Activated CD8-positive, alpha-beta memory T cell treated with anti-CD3 and anti-CD28 coated beads, Interleukin-2, amount 10 ng/mL, durations not matched to agents 7 days and 5 days (primary cell): ENCODE data around the gene APLN. TPM values are rescaled to one million over a fixed set of nuclear protein-coding genes. Genes with fewer than 3 reads are reported as not detected.

ENCODE experiments used
- ATAC-seq: fragments of 150-1000 bp; cut with Tn5 transposase; one replicate; pipeline ENCODE4 v1.10.0; 2021; ENCODE audit warnings: moderate library complexity
- CTCF ChIA-PET: fragments of 350-600 bp; sonication (Branson Sonifier 250); formaldehyde crosslinking; loops from one replicate; lab custom pipeline; 2021; ENCODE audit warnings: antibody characterized with exemption; lab: Charles Lee
- DNase-seq: peaks from one replicate; pipeline ENCODE4 v3.0.0-alpha.2; 2020
- H3K27ac Mint-ChIP-seq: one replicate; pipeline ENCODE4 v1.8.0; 2021; ENCODE audit warnings: mild to moderate bottlenecking, mixed read lengths
- H3K27me3 Mint-ChIP-seq: one replicate; pipeline ENCODE4 v1.8.0; 2021; ENCODE audit warnings: mixed read lengths
- H3K36me3 Mint-ChIP-seq: one replicate; pipeline ENCODE4 v1.8.0; 2021; ENCODE audit warnings: mild to moderate bottlenecking, mixed read lengths
- H3K4me1 Mint-ChIP-seq: one replicate; pipeline ENCODE4 v1.8.0; 2021; ENCODE audit warnings: mixed read lengths
- H3K4me3 Mint-ChIP-seq: one replicate; pipeline ENCODE4 v1.8.0; 2021; ENCODE audit warnings: mild to moderate bottlenecking, moderate library complexity, mixed read lengths
- H3K9me3 Mint-ChIP-seq: one replicate; pipeline ENCODE4 v1.8.0; 2022; ENCODE audit warnings: low read depth, mixed read lengths
- total RNA-seq, 2 experiments: library from RNA; stranded (reverse); gene quantifications; one replicate each; pipeline ENCODE4 v1.2.3, GENCODE V29; 2021

The APLN gene
- total RNA-seq, 2 experiments from 2014 or later, result 0.14 to 0.15 TPM

DNA sequence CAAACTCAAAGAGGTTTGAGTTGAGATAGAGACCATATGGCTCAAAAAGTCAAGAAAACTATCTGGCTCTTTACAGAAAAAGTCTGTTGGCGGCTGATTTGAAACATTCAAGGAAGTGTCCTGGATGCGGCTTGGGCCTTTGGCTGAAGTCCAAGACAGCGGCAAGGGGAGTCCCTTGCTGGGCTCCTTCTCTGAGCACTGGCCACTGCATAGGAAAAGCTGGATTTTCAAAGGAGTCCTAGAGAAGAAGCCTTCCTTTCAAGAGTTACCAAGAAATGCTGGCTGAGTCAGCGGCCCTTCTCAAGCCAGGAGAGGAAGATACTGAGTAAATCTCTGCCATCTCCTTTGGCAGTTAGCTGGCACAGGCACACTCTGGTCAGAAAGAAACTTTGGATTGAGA, 12.1 kb downstream of the APLN start:
- no peak overlapping the region for H3K27ac Mint-ChIP-seq
- CTCF ChIA-PET, result interaction anchor here (1.1 kb wide), 1 partner anchor 37 kb away, joined by 3 read pairs; no protein-coding TSS in a partner anchor
- no peak overlapping the region for H3K4me3 Mint-ChIP-seq
- H3K36me3 Mint-ChIP-seq, result no peaks in the 10 kb centered on the region
- peaks cover 4% of the 10 kb centered on the region for H3K4me1 Mint-ChIP-seq
- ATAC-seq (no peak), DNase-seq (no peak)
- H3K27me3 Mint-ChIP-seq, result no peaks in the 10 kb centered on the region
- H3K9me3 Mint-ChIP-seq, result no peaks in the 10 kb centered on the region

- ATAC-seq, result no peak
- DNase-seq, result no peak
- Mint-ChIP-seq H3K27ac (no peak overlapping the region), H3K4me1 (peaks cover 10% of the 10 kb centered on the region), H3K36me3 (no peaks in the 10 kb centered on the region), H3K9me3 (no peaks in the 10 kb centered on the region), H3K27me3 (no peaks in the 10 kb centered on the region), H3K4me3 (no peak overlapping the region)
- CTCF ChIA-PET, result interaction anchor here (1.0 to 1.9 kb wide), 3 partner anchors 13 to 340 kb away, joined by 3 to 5 read pairs (median 4); partner anchors contain the start of gene APLN
These were observed 12.8 kb downstream of the APLN start for GRCh38 chrX:129641941-129642340.

- Mint-ChIP-seq H3K27me3 (no peaks in the 10 kb centered on the region), H3K9me3 (no peaks in the 10 kb centered on the region), H3K4me1 (peaks cover 10% of the 10 kb centered on the region), H3K27ac (no peak overlapping the region), H3K36me3 (no peaks in the 10 kb centered on the region), H3K4me3 (no peak overlapping the region)
- no peak for ATAC-seq
- no peak for DNase-seq
- CTCF ChIA-PET, result interaction anchor here (1.0 to 1.9 kb wide), 3 partner anchors 13 to 340 kb away, joined by 3 to 5 read pairs (median 4); partner anchors contain the start of gene APLN
These were observed 13.3 kb downstream of the APLN start for GRCh38 chrX:129641469-129641868.

- ATAC-seq (no peak), DNase-seq (no peak)
- no peak overlapping the region for H3K27ac Mint-ChIP-seq
- H3K36me3 Mint-ChIP-seq, result no peaks in the 10 kb centered on the region
- H3K4me3 Mint-ChIP-seq, result no peak overlapping the region
- no peaks in the 10 kb centered on the region for H3K27me3 Mint-ChIP-seq
- H3K9me3 Mint-ChIP-seq, result no peaks in the 10 kb centered on the region
- peaks cover 10% of the 10 kb centered on the region for H3K4me1 Mint-ChIP-seq
- CTCF ChIA-PET, result interaction anchor here (1.3 to 4.0 kb wide), 3 partner anchors 14 to 183 kb away, joined by 4 to 26 read pairs (median 5); partner anchors contain the start of gene APLN
These were observed 14.0 kb downstream of the APLN start for GRCh38 chrX:129640737-129641136.

DNA sequence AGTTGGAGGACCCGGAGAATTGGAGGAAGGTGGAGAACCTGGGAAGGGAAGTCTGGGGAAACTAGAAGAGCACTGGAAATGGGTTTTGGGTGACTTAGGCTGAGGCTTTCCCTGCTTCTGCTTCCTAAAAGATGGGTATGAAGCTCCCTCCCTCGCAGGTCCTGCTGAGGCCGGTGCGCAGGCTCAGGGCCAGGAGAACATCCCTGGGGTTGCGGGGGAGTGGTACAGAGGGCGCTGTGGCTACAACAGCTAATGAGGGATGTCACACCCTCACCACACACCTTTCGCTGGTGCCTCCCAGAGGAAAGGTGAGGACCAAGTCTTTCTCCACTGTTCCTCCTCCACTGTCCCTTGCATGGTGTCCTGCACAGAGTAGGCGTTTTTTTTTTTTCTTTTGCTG, 15.8 kb downstream of the APLN start:
- Mint-ChIP-seq H3K27ac (no peak overlapping the region), H3K9me3 (no peaks in the 10 kb centered on the region), H3K27me3 (no peaks in the 10 kb centered on the region), H3K4me3 (no peak overlapping the region), H3K4me1 (peaks cover 10% of the 10 kb centered on the region), H3K36me3 (no peaks in the 10 kb centered on the region)
- CTCF ChIA-PET, result interaction anchor here (1.1 to 4.0 kb wide), 3 partner anchors 87 to 339 kb away, joined by 3 to 26 read pairs (median 16); no protein-coding TSS in a partner anchor
- DNase-seq, result no peak
- ATAC-seq, result no peak

DNA sequence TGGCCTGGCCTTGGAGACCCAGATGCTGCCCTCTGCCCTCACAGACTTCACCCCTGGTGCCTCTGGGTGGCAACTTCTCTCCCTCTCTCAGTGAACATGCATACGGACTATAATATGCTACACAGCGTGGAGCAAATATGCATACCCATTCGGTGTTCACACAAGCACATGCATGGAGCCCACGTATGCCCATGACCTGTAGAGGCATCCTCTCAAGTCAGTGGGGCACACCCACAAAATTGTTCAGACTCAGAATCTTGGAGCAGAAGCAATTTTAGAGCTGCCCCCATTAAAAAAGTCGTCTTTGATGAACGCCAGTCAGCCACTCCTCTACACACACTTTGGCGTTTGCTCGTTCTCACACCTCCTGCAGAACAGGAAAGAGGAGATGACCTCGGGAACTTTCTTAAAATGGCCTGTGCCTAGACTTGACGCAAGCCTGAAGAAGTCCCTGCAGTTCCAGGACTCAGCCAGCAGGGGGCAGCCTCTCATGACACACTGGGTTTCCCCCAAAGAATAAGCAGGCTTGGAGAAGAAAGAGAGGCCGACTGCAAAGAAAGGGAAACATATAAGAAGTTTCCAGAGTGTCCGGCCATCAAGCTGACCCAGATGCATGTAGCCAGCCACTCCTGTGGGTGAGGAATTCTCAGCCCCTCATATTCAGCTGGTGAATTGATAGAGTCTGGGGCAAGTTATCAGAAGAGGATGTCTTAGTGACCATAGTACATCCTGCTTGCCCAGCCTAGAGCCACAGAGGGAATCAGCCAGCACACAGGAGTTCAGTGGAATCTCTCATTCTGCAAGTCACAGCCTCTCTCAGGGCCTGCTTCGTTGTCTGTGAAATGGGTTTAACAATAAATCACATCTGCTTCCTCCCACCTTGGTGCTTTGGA, 17.3 kb downstream of the APLN start:
- Mint-ChIP-seq H3K4me3 (no peak overlapping the region), H3K4me1 (peaks cover 10% of the 10 kb centered on the region), H3K27ac (no peak overlapping the region), H3K27me3 (no peaks in the 10 kb centered on the region), H3K36me3 (no peaks in the 10 kb centered on the region), H3K9me3 (no peaks in the 10 kb centered on the region)
- DNase-seq, result peak; percentile 77
- CTCF ChIA-PET, result interaction anchor here (0.6 to 4.0 kb wide), 24 partner anchors 10 to 399 kb away, joined by 3 to 26 read pairs (median 4); partner anchors contain the start of genes APLN, UTP14A and XPNPEP2
- ATAC-seq, result peak; percentile 83

DNA sequence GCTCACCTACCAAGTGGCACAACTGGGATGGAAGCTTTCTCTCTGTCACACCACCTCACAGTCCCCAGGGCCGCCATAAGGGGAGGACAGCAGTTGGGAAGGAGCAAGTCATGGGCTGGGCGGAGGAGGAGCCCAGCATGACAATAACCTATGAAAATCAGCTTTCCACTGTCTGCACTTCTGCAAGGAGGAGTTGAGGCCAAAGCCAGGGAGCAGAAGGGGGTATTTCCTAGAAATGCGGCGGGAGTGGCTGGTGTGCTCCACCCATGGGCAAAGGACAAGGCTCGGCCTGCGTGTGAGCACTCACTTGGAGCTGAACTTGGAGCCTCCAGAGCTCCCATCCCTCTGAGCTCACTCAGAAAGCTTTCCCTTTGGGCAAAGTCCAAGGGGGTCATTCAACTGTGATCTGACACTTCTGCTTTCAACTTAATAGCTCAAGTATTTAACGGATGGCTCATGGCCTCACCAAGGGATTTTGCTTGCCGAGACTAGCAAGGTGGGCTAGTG, 18.5 kb downstream of the APLN start:
- H3K4me1 Mint-ChIP-seq, result peaks cover 10% of the 10 kb centered on the region
- ATAC-seq (no peak), DNase-seq (no peak)
- no peak overlapping the region for H3K27ac Mint-ChIP-seq
- CTCF ChIA-PET, result interaction anchor here (0.7 to 3.4 kb wide), 11 partner anchors 28 to 424 kb away, joined by 3 to 16 read pairs (median 3); no protein-coding TSS in a partner anchor
- H3K9me3 Mint-ChIP-seq, result no peaks in the 10 kb centered on the region
- H3K36me3 Mint-ChIP-seq, result no peaks in the 10 kb centered on the region
- no peak overlapping the region for H3K4me3 Mint-ChIP-seq
- H3K27me3 Mint-ChIP-seq, result no peaks in the 10 kb centered on the region

- CTCF ChIA-PET, result interaction anchor here (1.6 kb wide), 1 partner anchor 426 kb away, joined by 5 read pairs; no protein-coding TSS in a partner anchor
- Mint-ChIP-seq H3K4me1 (peaks cover 10% of the 10 kb centered on the region), H3K27ac (no peak overlapping the region), H3K36me3 (no peaks in the 10 kb centered on the region), H3K9me3 (no peaks in the 10 kb centered on the region), H3K27me3 (no peaks in the 10 kb centered on the region), H3K4me3 (no peak overlapping the region)
- DNase-seq (no peak), ATAC-seq (no peak)
These were observed 20.2 kb downstream of the APLN start for GRCh38 chrX:129634541-129634940.

GRCh38 chrX:129632443-129632842, 22.3 kb downstream of the APLN start:
- H3K27ac Mint-ChIP-seq, result no peak overlapping the region
- no peaks in the 10 kb centered on the region for H3K9me3 Mint-ChIP-seq
- no peak for DNase-seq
- H3K36me3 Mint-ChIP-seq, result no peaks in the 10 kb centered on the region
- H3K27me3 Mint-ChIP-seq, result no peaks in the 10 kb centered on the region
- ATAC-seq, result no peak
- CTCF ChIA-PET, result no interaction called here
- H3K4me3 Mint-ChIP-seq, result no peak overlapping the region
- H3K4me1 Mint-ChIP-seq, result peaks cover 4% of the 10 kb centered on the region

DNA sequence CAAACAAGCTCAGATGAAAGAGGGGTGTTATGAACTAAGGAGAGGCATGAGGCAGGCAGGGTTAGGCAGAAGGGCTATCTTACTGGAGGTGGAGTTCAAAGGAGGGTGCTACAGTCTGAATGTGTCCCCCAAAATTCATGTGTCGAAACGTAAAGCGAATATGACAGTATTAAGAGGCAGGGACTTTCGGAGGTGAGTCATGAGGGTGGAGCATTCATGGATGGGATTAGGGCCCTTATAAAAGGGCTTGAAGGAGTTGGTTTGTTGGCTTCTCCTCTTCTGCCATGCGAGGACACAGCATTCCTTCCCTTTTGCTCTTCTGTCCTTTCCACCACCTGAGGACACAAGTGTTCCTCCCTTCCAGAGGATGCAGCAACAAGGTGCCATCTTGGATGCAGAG, 22.9 kb downstream of the APLN start:
- Mint-ChIP-seq H3K9me3 (no peaks in the 10 kb centered on the region), H3K4me3 (no peak overlapping the region), H3K36me3 (no peaks in the 10 kb centered on the region), H3K27me3 (no peaks in the 10 kb centered on the region), H3K4me1 (no peaks in the 10 kb centered on the region), H3K27ac (no peak overlapping the region)
- CTCF ChIA-PET, result no interaction called here
- DNase-seq (no peak), ATAC-seq (no peak)

GRCh38 chrX:129629837-129630236, 24.9 kb downstream of the APLN start:
- Mint-ChIP-seq H3K27me3 (no peaks in the 10 kb centered on the region), H3K9me3 (no peaks in the 10 kb centered on the region), H3K4me1 (peaks cover 2% of the 10 kb centered on the region), H3K27ac (no peak overlapping the region), H3K4me3 (no peak overlapping the region), H3K36me3 (no peaks in the 10 kb centered on the region)
- CTCF ChIA-PET, result no interaction called here
- DNase-seq (no peak), ATAC-seq (no peak)

- no peak for DNase-seq
- peaks cover 2% of the 10 kb centered on the region for H3K4me1 Mint-ChIP-seq
- no peak overlapping the region for H3K4me3 Mint-ChIP-seq
- H3K27ac Mint-ChIP-seq, result no peak overlapping the region
- H3K36me3 Mint-ChIP-seq, result no peaks in the 10 kb centered on the region
- CTCF ChIA-PET, result no interaction called here
- no peaks in the 10 kb centered on the region for H3K9me3 Mint-ChIP-seq
- no peaks in the 10 kb centered on the region for H3K27me3 Mint-ChIP-seq
- no peak for ATAC-seq
These were observed 28.7 kb downstream of the APLN start for GRCh38 chrX:129626026-129626425.

- ATAC-seq (no peak), DNase-seq (no peak)
- H3K27ac Mint-ChIP-seq, result no peak overlapping the region
- H3K9me3 Mint-ChIP-seq, result no peaks in the 10 kb centered on the region
- peaks cover 2% of the 10 kb centered on the region for H3K4me1 Mint-ChIP-seq
- CTCF ChIA-PET, result no interaction called here
- H3K4me3 Mint-ChIP-seq, result no peak overlapping the region
- no peaks in the 10 kb centered on the region for H3K27me3 Mint-ChIP-seq
- H3K36me3 Mint-ChIP-seq, result no peaks in the 10 kb centered on the region
These were observed 31.9 kb downstream of the APLN start for GRCh38 chrX:129622757-129623301.
